ENCODE measurements around the gene FBN1. TPM values are rescaled to one million over a fixed set of nuclear protein-coding genes. Genes with fewer than 3 reads are reported as not detected.
A peak's percentile ranks its signal among the peaks of the same experiment; 100 is the strongest.

FBN1 gene
- total RNA-seq, 4 donors from 2014 or later, result 113 to 147 (median 120) TPM

- peaks cover 16 to 43% of the 10 kb centered on the region in 2 donors for H3K4me1 ChIP-seq
- peak; percentile 66 to 74 for DNase-seq
These were observed 86.2 kb downstream of the FBN1 start for GRCh38 chr15:48559285-48559684.

DNA sequence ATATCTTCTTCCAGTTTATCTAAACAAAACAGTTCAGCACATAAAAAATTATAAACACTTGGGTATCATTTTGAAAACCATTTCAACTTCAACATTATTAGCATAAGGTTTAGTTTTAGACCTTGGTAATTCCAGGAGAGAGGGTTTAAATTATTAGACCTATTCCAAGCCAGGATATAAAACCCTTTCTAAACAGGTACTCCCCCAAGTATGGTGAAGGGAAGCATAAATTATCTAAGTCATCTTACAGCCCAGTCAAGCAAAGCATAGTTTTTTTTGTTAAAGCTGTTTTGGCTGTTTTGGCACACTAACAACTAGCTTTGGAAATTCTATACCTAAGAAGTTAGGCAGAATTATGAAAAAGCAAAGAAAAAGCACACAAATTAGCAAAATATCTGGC is 87.3 kb downstream of the FBN1 start:
- no peak for DNase-seq
- intact Hi-C loops (cut with DNase I), result no loop called here
- Histone ChIP-seq H3K27me3 (no peaks in the 10 kb centered on the region), H3K4me3 (replicated peaks in 1 of 3) (no peak overlapping the region), H3K4me1 (peaks cover 16 to 43% of the 10 kb centered on the region in 2 donors), H3K36me3 (no peaks in the 10 kb centered on the region), H3K9me3 (no peaks in the 10 kb centered on the region), H3K27ac (peak overlapping the region; percentile 66 to 71 (median 70))
- TF ChIP-seq POLR2A (IDR thresholded peaks at IDR 0.05) (no peak), CTCF (IDR thresholded peaks at IDR 0.05) (no peak)

More at GRCh38 chr15:48559285-48559684, 86.2 kb downstream of the FBN1 start:
- Histone ChIP-seq H3K27me3 (no peaks in the 10 kb centered on the region), H3K9me3 (no peaks in the 10 kb centered on the region), H3K4me3 (replicated peaks in 1 of 3) (no peak overlapping the region), H3K36me3 (no peaks in the 10 kb centered on the region), H3K27ac (peak overlapping the region; percentile 66 to 71 (median 70))
- TF ChIP-seq POLR2A (IDR thresholded peaks at IDR 0.05) (no peak), CTCF (IDR thresholded peaks at IDR 0.05) (no peak)
- intact Hi-C loops (cut with DNase I), result no loop called here
- WGBS, 2 donors, result 19 to 29% methylated on average over 5 of the region's 5 CpGs

GRCh38 chr15:48557335-48557734 is 88.2 kb downstream of the FBN1 start:
- WGBS, 2 donors, result 75 to 80% methylated on average over 8 of the region's 8 CpGs
- Histone ChIP-seq H3K36me3 (no peaks in the 10 kb centered on the region), H3K9me3 (no peaks in the 10 kb centered on the region), H3K27me3 (no peaks in the 10 kb centered on the region), H3K4me1 (peaks cover 16 to 43% of the 10 kb centered on the region in 2 donors), H3K4me3 (replicated peaks in 1 of 3) (no peak overlapping the region), H3K27ac (no peak overlapping the region)
- DNase-seq, result peak; percentile 43 to 52
- TF ChIP-seq CTCF (IDR thresholded peaks at IDR 0.05), result no peak
- TF ChIP-seq POLR2A (IDR thresholded peaks at IDR 0.05), result no peak
- intact Hi-C loops (cut with DNase I), result no loop called here

- Histone ChIP-seq H3K4me3 (replicated peaks in 1 of 3) (no peak overlapping the region), H3K36me3 (no peaks in the 10 kb centered on the region), H3K27me3 (no peaks in the 10 kb centered on the region), H3K9me3 (no peaks in the 10 kb centered on the region), H3K4me1 (peaks cover 16 to 43% of the 10 kb centered on the region in 2 donors), H3K27ac (no peak overlapping the region)
- intact Hi-C loops (cut with DNase I), result no loop called here
- TF ChIP-seq CTCF (IDR thresholded peaks at IDR 0.05) (no peak), POLR2A (IDR thresholded peaks at IDR 0.05) (no peak)
- DNase-seq, result no peak
- 83 to 87% methylated on average over 7 of the region's 7 CpGs for WGBS, 2 donors
These were observed 89.2 kb downstream of the FBN1 start for GRCh38 chr15:48556159-48556897.

DNA sequence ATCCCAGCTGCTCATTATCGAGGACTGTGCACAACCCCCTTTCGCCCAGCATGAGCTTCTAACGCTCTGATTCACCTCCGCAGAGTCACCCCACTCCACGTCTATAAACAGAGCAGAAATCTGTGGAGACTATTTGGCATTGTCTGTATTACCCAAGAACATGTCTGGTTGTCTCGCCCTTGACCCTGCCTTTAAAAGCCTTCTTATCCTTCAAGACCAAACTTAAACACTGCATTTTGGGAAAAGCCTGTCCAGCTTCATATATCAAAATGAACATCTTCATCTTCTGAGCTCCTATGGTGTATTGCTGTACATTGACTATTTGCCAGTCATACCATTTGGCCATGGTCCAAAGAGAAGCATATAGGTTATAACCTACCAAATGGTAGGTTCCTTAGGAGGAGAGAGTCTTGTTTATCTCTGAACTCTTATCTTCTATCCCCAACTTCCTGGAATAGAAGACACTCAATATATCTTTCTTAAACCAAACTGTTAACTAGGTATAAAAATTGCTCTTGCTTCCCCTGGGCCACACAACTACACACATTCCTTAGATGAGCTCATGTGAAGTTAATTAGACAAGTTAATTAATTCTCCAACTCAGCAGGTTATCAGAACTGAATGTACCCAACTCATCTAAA is 90.1 kb downstream of the FBN1 start:
- H3K9me3 ChIP-seq, result no peaks in the 10 kb centered on the region
- no peak for DNase-seq
- no peaks in the 10 kb centered on the region for H3K27me3 ChIP-seq
- WGBS, 2 donors, result 94 to 96% methylated on average over 6 of the region's 6 CpGs
- no peak overlapping the region for H3K4me3 ChIP-seq (replicated peaks in 1 of 3)
- H3K27ac ChIP-seq, result no peak overlapping the region
- TF ChIP-seq POLR2A (IDR thresholded peaks at IDR 0.05) (no peak), CTCF (IDR thresholded peaks at IDR 0.05) (no peak)
- peaks cover 16 to 42% of the 10 kb centered on the region in 2 donors for H3K4me1 ChIP-seq
- H3K36me3 ChIP-seq, result no peaks in the 10 kb centered on the region
- intact Hi-C loops (cut with DNase I), result no loop called here

Measured in thyroid gland (tissue), 4 donors.